Ovary (tissue), 9 donors: ENCODE measurements around the gene RPS17. TPM values are rescaled to one million over a fixed set of nuclear protein-coding genes. Genes with fewer than 3 reads are reported as not detected.

Experiments used
- DNase-seq, 5 donors: peaks; one replicate each; pipeline ENCODE4 v3.0.0-alpha.2; 2019 to 2020
- H3K27ac ChIP-seq, 2 donors: fragments of 200-600 bp; one replicate each; pipeline versions ENCODE4 v1.5.1 to v1.8.0; 2019 to 2022
- H3K27me3 ChIP-seq: fragments of 200-600 bp; one replicate; pipeline ENCODE4 v1.8.0; 2022
- H3K36me3 ChIP-seq: fragments of 200-600 bp; sonication (generic); one replicate; pipeline ENCODE4 v1.5.1; 2019
- H3K4me1 ChIP-seq: one replicate; pipeline ENCODE4 v1.8.1; 2013; ENCODE audit warnings: mild to moderate bottlenecking, moderate library complexity; ENCODE audit not compliant: insufficient read depth
- H3K4me3 ChIP-seq: fragments of 200-600 bp; sonication (generic); one replicate; pipeline ENCODE4 v1.5.1; 2017
- H3K9me3 ChIP-seq, 2 donors: fragments of 200-600 bp in 1 of 2; sonication (generic) in 1 of 2; one replicate each; pipeline versions ENCODE4 v1.5.1 to v1.8.1; 2013 to 2019; ENCODE audit warnings: mild to moderate bottlenecking in 1 of 2, moderate library complexity in 1 of 2
- CTCF ChIP-seq, 3 donors: fragments of 450-650 bp in 2 of 3; fragments of 200-600 bp in 1 of 3; IDR thresholded peaks; one replicate each; pipeline versions ENCODE4 v1.5.1 to v1.8.0; 2016 to 2022; ENCODE audit warnings: antibody characterized with exemption in 3 of 3, mild to moderate bottlenecking in 1 of 3
- EP300 ChIP-seq: sonication (generic); formaldehyde crosslinking; IDR thresholded peaks from one replicate; pipeline ENCODE4 v1.6.1; 2017; ENCODE audit warnings: antibody characterized with exemption
- POLR2A ChIP-seq: fragments of 450-650 bp; IDR thresholded peaks from one replicate; pipeline ENCODE4 v1.6.1; 2017; ENCODE audit warnings: antibody characterized with exemption, mild to moderate bottlenecking, moderate library complexity
- WGBS, 3 donors: extraction: QIAGEN DNeasy Blood & Tissue Kit in 1 of 3; methylation state at CpG; one replicate each; pipeline versions ENCODE4 v1.1.5 to v1.1.7; 2013 to 2017; 5-methylcytosine and 5-hydroxymethylcytosine counted together
- intact Hi-C, 4 donors: fragments of 100-400 bp; cut with DNase I; formaldehyde crosslinking; loops; one replicate each; pipeline versions ENCODE4 v1.11.0 to v1.15.1; 2022 to 2023
- polyA plus RNA-seq, 2 donors: library from polyadenylated mRNA; stranded (reverse); fragments of 200-250 nt in 1 of 2; fragments of 350-450 nt in 1 of 2; fragmentation: Illumina TruSeq in 1 of 2; extraction: RNeasy Lipid Tissue Mini Kit (QIAGEN cat#74804) in 1 of 2; gene quantifications; one replicate each; pipeline ENCODE4 v1.2.3, GENCODE V29; 2013 to 2014
- total RNA-seq, 7 donors: library from RNA; depleted of rRNA in 2 of 7; stranded (reverse); fragments of >200 nt in 2 of 7; fragmentation: NEBNext Ultra II Directional in 3 of 7; extraction: Animal tissue kit (Norgen Biotek cat#: 25700) in 3 of 7; gene quantifications; one replicate each; pipeline versions ENCODE4 v1.1.0 to v1.2.4, GENCODE V29; 2016 to 2023
- donor health status: DM: no; HTN: no; CAD: no; lungs with moderate emphysema.
- donor health status: DM: no; HTN: no; CAD: no.
- donor health status: Bipolar disorder and iron deficiency.
- donor health status: DM: yes; HTN: yes; CAD: no.
- donor health status: DM: no; HTN: no; CAD: no.
- donor health status: DM: yes; HTN: yes; CAD: no.

The RPS17 gene
- total and polyA plus RNA-seq, 9 donors: 2,388 to 7,542 (median 3,090) TPM

DNA sequence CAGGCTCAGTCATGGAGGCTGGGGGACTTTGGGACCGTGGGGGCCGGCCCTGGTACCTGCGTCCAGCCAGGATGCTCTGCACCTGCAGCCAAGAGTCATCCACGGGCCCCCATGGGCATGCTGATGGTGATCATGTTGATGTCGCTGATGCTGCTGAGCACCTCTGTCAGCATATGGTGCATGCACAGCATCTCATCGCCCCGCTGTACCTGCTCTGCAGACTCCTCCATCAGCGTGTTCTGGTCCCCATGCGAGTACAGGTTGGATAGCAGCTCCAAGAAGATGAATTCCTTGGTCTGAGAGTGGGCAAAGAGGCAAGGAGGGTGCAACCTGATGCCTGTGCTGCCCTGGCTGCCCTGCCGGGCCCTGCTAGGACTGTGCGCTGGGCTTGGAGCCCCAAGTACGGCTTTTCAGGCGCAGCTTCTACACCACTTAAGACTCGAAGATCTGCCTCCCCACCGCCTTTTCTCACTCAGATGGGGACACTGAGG lies 7.2 kb downstream of the RPS17 start:
- Histone ChIP-seq H3K36me3 (no peaks in the 10 kb centered on the region), H3K4me1 (no peaks in the 10 kb centered on the region), H3K9me3 (no peaks in the 10 kb centered on the region), H3K4me3 (no peak overlapping the region), H3K27me3 (no peaks in the 10 kb centered on the region), H3K27ac (no peak overlapping the region)
- intact Hi-C loops: loop anchor here in 1 of 4 donors (10.0 kb wide), 2 partner anchors 272 to 482 kb away; partner anchors contain the start of genes C15orf40, FSD2 and WHAMM
- peak in 1 of 5 donors; percentile 20 for DNase-seq
- 86 to 93% (median 88%) methylated on average over 12 to 15 of the region's 15 CpGs for WGBS, 3 donors
- no peak for TF ChIP-seq CTCF (IDR thresholded peaks at IDR 0.05)
- TF ChIP-seq EP300: no peak
- no peak for TF ChIP-seq POLR2A

DNA sequence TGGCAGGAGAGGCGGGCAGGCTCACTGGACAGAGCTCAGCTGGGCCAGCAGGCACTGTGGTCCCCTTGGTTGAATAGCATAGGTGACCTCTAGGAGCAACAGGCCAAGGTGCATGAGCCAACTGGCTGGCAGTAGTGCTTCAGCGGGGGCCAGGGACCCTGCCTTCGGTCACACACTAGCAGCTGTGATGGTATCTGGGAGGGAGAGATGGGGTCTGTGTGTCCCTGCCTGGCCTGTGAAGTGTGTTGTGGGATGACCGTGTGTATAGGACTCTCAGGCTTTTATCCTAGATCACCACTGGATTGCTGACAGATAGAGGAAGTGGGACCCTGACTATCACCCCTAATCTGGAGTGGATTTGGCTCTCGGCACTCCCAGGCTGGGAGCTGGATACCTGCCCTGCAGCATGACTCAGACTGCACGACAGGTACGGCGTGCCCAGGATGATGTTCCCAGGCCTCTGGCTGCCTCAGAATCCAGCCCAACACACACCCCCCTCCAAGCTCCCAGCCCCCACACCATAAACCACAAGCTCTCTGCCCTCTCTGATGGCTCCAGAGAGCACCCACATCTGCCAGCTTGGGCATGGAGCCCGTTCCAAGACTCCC lies 7.8 kb downstream of the RPS17 start:
- no peaks in the 10 kb centered on the region for H3K27me3 ChIP-seq
- no peak for TF ChIP-seq POLR2A
- no peak for TF ChIP-seq EP300
- no peak for TF ChIP-seq CTCF (IDR thresholded peaks at IDR 0.05)
- no peaks in the 10 kb centered on the region for H3K4me1 ChIP-seq
- DNase-seq: peak in 1 of 5 donors; percentile 17
- H3K4me3 ChIP-seq: no peak overlapping the region
- no peaks in the 10 kb centered on the region for H3K9me3 ChIP-seq
- H3K36me3 ChIP-seq: no peaks in the 10 kb centered on the region
- intact Hi-C loops: loop anchor here in 1 of 4 donors (10.0 kb wide), 2 partner anchors 272 to 482 kb away; partner anchors contain the start of genes C15orf40, FSD2 and WHAMM
- H3K27ac ChIP-seq: no peak overlapping the region
- 74 to 79% (median 79%) methylated on average over 9 of the region's 9 CpGs for whole genome bisulfite sequencing, 3 donors

DNA sequence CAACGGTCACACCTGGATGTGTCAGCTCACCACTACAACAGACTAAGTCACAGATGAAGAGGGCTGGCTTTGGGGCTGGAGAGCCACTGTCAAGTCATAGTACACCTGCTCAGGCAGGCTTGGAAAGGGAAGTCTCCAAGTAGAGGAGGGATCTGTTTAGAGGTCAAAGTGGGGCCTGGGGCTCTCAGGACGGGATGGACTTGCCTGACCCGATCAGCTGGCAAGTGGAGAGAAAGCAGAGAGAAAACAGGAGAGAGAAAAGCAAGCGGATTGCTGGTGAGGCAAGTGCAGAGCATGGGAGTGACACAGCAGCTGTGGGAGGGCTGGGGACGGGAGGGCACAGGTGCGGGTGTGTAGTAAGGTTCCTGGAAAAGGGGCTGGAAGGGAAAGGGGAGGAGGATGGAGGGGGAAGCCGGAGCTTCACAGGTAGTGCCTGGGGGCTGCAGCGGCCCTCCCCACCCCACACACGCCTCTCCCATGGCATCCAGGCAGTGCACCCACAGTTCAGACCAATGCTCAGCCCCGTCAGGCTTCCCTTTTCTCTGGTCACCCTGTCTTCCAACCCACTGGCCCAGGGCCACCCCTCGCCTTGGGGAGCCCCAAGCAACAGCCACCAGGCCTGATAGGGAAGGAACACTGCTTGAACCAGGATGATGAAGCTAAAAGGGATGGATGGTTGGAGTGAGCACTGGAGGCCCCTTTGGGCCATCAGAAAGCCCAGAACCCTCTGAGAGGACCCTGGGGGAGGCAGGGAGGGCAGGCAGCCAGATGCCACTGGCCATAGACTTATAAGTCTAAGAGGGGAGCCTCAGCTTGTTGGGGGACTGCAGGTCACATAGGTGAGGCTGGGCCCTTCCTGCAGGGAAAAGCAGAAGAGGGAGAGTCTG lies 8.5 kb downstream of the RPS17 start:
- Histone ChIP-seq H3K27me3 (no peaks in the 10 kb centered on the region), H3K36me3 (no peaks in the 10 kb centered on the region), H3K4me3 (no peak overlapping the region), H3K4me1 (no peaks in the 10 kb centered on the region), H3K9me3 (no peaks in the 10 kb centered on the region), H3K27ac (no peak overlapping the region)
- WGBS, 3 donors: 79 to 85% (median 83%) methylated on average over 11 of the region's 11 CpGs
- no peak for TF ChIP-seq EP300
- no peak for TF ChIP-seq POLR2A
- TF ChIP-seq CTCF (IDR thresholded peaks at IDR 0.05): no peak
- intact Hi-C loops: loop anchor here in 1 of 4 donors (10.0 kb wide), 2 partner anchors 273 to 483 kb away; partner anchors contain the start of genes C15orf40, FSD2 and WHAMM
- DNase-seq: peak in 1 of 5 donors; percentile 17

- DNase-seq: peak; percentile 37 to 66 (median 60)
- no peaks in the 10 kb centered on the region for H3K4me1 ChIP-seq
- no peaks in the 10 kb centered on the region for H3K36me3 ChIP-seq
- H3K4me3 ChIP-seq: no peak overlapping the region
- TF ChIP-seq CTCF (IDR thresholded peaks at IDR 0.05): peak in 1 of 3 donors; percentile 49
- no peak for TF ChIP-seq EP300
- H3K27me3 ChIP-seq: no peaks in the 10 kb centered on the region
- WGBS, 3 donors: 25 to 37% (median 28%) methylated on average over 8 to 10 of the region's 10 CpGs
- intact Hi-C loops: loop anchor here in 1 of 4 donors (10.0 kb wide), 2 partner anchors 274 to 484 kb away; partner anchors contain the start of genes C15orf40, FSD2 and WHAMM
- H3K9me3 ChIP-seq: no peaks in the 10 kb centered on the region
- H3K27ac ChIP-seq: no peak overlapping the region
These were observed 9.5 kb downstream of the RPS17 start for GRCh38 chr15:82530606-82531379.
